Left hindlimb (tissue), 1 donor: ENCODE results near the gene ARMC10.
"Not testable (repeated sequence)": the region's sequence is repeated elsewhere in the genome, so short reads cannot be mapped to it uniquely, and the experiment has no call there.

ENCODE experiments used
- DNase-seq: peaks from one replicate; pipeline ENCODE4 v3.0.0-alpha.2; 2018

Gene ARMC10

DNA sequence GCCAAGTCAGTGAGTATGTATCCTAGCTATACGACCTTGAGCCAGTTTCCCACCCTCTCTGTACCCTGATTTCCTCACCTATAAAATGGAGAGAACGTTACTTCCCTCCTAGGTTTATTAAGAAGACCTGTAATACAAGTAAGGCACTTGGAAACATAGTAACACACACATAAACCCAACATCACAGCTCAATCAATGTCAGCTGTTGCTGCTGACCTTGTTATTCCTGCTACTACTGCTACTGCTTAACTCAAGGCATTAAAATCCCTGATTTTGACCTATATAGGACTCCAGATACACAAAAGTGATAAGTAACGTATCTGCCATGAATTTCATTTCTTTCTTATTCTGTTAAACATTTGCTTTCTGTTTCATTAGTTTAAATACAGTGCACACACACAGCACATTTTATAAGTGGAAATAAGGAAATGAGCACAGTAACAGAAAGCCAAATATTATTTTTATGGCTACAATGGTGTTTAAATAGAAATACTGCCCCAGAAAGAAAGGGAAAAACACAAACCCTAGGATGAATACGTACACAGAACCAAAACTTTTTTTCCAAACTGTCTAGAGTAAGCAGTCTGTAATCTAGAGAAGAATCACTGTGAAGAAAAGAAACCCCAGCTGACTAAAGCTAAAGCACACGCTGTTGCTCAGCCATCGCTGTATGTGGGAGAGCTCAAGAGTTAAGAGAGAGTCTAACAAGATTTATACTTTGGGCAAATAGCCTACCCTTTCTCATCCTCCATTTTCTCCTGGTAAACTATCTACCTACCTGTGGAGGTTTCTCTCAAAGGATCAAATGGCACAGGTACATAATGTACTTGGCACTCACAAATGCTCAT is 55.0 kb downstream of the ARMC10 start:
- no peak for DNase-seq

DNA sequence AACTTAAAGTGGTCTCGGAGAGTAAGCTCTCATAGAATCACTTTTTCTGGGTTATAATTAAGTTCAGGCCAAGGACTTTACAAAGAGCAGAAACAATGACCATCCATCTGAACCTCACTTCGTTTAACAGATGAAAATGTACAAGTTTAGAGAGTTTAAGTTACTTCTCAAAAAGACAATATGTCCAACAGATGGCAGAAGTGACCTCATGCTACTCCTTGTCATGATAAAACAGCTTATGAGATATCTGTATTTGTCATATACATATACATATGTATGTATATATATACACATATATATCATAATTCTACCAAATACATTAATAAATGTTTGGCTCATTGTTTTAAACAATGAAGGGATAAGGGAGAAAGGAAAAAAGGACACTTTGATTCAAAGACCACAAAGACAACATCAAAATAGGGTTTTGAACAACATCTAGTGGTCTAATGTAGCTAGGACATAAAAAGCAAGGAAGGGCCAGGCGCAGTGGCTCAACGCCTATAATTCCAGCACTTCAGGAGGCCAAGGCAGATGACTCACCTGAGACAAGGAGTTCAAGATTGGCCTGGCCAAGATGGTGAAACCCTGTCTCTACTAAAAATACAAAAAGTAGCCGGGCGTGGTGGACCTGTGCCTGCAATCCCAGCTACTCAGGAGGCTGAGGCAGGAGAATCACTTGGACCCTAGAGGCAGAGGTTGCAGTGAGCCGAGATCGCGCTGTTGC is 56.1 kb downstream of the ARMC10 start:
- DNase-seq, result no peak

DNA sequence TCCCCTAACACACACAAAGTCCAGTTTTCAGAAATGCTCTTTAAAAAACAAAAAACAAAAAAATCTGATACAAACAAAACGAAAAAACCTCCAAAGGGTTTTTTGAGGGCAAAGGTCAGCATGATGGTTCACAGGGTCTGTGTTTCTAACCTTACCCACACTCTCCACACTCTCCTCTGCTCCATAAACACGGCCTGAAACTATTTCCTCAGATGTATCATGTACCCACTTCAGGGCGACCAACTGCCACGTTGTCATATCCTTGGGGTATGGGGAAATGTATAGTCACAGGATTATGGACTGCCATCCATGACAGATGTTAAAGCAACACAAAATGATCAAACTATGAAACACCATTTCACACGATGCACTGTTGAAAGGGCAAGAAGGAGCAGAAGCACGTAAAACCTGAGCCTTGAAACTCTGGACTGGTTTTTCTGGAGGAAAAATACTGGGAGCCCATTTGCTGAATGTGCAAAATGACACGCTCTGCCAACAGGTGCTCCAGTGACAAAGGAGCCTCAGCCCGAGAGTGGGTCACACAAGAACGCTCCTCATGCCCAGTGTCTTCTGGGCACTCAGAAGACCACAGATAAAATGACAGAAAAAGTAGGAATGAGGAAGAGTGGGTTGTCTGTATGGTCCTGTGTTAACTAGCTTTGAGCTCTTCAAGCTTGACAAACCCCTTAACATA is 58.2 kb downstream of the ARMC10 start:
- no peak for DNase-seq

DNA sequence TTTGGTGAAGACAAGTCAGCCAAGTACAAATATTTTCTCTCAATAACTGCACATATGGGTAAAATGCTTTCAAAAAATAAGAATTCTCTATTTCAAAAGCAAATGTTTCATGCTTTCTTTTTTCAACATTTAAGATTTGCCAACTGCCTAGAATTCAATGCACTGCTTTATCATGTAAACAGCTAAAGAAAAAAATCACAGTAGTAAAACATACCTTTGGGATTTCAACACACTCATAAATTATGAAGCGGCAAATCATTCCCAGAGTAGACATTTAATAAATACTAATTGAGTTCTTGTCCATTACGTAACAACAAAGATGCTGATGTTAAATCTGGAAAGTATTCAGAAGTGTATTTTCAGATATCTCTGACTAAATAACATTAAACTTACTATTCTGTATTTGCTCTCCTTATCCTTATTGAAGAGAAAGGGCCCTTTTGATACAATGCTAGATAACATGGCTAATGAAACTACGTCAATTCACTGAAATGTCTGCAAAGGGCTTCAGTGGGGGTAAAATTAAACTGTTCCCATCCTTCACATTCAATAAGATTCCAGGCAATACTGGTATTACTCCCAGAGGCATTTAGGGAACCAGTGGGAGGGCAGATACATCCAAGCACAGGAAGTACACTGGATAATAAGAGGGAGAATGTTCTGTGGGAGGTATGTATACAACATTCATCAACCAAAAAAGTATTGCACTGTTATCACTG is 60.1 kb downstream of the ARMC10 start:
- no peak for DNase-seq

DNA sequence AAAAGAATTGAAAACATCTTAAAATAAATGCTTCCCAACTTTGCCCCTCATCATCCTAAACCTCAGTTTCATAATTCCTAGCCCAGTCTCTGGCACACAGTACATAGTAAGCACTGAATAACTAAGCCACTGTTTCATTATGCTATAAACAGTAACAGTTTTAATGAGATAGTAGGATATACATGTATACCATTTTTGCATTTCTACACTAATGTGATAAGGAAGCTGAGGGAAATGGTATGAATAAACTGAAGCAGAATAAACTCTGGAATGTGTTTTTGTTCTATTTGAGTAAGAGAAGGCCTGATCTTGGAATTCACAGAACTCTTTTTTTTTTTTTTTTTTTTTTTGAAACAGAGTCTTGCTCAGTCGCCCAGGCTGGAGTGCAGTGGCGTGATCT is 65.1 kb downstream of the ARMC10 start:
- no peak for DNase-seq

DNA sequence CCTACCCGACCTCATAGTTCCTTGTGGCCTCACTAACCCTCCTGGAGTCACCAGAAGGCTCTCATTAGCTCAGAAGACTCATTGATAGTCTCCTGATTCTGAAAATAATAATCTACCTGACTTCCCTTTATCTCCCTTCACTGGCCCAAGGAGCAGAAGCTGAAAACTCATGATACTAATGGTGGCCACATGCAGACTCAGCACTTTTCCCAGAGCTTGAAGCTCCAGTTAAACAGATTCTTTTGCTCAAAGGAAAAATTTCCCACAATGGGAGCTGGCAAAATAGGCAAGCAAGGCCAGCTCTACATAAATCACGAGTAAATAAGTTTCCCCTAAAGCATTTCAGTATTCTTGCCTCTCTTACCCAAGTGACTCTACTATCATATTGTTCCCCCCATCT is 65.7 kb downstream of the ARMC10 start:
- DNase-seq, result no peak

DNA sequence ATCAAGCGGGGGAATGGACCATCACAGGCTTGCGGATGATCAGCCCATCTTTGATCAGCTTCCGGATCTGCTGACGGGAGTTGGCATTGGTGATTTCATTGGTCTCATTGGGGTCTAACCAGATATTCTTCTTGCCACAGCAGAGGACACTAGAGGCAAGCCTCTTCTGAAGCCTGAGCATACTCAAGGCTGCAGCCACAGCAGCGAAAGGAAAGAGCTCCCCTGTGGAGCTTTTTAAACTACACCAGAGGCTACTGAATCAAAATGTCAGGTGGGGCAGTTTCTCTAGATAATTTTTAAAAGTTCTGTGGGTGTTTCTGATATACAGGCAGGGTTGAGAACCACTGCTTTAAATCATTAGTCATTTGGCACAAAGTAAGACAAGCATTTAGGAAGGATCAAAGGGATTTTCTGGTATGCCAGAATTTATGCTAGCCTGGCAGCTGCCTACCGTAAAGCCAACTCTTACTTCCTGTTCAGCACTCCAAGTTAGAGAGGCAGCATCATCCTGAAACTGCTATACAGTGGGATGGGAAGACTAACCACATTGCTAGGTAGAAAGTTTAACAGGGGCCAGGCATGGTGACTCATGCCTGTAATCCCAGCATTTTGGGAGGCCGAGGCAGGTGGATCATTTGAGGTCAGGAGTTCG is 66.9 kb downstream of the ARMC10 start:
- DNase-seq, result no peak

DNA sequence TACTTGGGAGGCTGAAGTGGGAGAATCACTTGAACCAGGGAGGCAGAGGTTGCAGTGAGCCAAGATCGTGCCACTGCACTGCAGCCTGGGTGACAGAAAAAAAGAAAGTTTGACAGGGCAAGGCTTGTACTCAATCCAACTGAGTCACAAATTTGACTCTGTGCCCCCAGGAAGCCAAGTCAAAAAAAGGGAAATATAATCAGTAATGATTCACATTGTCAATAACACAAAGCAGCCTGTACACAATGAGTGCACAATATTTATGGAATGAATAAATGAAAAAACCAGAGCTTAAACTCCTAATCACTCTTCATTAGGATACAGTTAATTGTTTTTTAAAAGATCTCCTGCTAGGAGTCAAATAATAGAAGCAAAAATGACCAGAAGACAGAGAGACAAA is 67.6 kb downstream of the ARMC10 start:
- DNase-seq, result no peak

DNA sequence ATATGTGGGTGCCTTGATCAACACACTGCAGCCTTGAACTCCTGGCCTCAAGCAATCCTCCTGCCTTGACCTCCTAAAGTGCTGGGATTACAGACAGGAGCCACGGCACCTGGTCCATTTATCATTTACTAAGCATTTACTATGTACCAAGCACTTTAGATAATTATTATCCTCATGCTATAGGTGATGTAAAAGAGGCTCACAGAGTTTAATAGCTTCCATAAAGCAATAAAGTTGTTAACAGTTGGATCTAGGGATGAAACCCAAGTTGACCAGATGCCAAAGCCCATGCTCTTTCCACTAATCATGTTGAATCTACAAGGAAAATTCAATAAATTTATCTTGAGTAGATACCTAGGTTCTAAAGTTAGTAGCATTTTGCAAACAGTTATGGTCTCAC is 68.9 kb downstream of the ARMC10 start:
- no peak for DNase-seq

DNA sequence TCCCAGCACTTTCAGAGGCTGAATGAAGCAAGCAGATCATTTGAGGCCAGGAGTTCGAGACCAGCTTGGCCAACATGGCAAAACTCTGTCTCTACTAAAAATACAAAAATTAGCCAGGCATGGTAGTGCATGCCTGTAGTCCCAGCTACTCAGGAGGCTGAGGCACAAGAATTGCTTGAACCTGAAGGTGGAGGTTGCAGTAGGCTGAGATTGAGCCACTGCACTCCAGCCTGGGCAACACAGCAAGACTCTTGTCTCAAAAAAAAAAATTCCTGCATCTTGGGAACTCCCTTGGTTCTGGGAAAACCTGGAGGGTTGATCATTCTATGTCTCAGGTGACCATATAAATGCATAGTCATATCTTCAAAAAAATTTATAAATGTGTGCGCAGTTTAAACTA is 69.8 kb downstream of the ARMC10 start:
- not testable (repeated sequence) for DNase-seq

DNA sequence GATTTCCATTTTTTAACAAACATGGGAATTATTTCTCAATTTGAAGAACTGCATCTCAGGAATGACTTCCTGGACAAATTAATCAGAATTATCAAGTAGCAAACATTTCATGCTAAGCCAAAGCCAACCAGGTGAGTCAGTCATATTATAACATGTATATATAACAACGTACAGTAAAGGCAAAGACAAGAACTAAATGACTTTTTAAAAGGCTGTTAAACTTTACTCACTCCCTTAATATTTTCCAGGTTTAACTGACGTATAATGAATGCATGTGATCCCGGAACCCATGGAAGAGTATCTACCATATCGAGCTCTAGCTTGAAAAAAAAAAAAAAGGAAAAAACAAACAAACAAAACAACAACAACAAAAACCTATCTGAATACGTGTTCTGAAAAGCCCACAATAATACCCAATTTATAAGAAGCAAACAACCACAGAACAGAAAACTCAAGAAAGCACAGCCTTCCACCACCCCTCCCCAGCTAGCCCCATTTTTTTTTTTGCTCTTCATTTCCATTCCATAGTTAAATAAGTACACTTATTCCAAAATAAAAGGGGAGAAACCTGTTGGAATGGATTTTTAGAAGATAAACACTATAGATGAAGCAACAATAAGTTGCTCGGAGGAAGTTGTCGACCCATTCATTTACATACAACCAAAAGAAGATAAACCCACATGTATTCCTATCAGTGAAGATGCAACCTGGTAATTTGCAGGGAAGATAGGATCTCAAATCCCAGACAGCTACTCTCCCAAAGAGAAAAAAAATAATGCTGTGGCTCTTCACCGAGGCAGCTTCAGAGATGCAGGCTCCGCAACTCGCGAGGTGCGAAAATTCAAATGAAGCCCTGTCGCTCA is 73.4 kb downstream of the ARMC10 start:
- no peak for DNase-seq
